ENCODE measurements around the gene ZFR.

ZFR gene

GRCh38 chr5:32387841-32388240, 56.7 kb downstream of the ZFR start:
- no peak for DNase-seq (ENCODE audit: low read depth)
- TF ChIP-seq CTCF (IDR thresholded peaks at IDR 0.05; ENCODE audit: low read depth, low read length, missing control alignments), result no peak
- in situ Hi-C loops (cut with HindIII; ENCODE audit: low sequenced_read_pairs), result no loop called here
- H3K4me3 ChIP-seq (ENCODE audit: low read depth, low read length), result no peak overlapping the region

GRCh38 chr5:32387211-32387610, 57.3 kb downstream of the ZFR start:
- H3K4me3 ChIP-seq (ENCODE audit: low read depth, low read length), result no peak overlapping the region
- DNase-seq (ENCODE audit: low read depth), result no peak
- TF ChIP-seq CTCF (IDR thresholded peaks at IDR 0.05; ENCODE audit: low read depth, low read length, missing control alignments), result no peak
- in situ Hi-C loops (cut with HindIII; ENCODE audit: low sequenced_read_pairs), result no loop called here

GRCh38 chr5:32384621-32385020, 59.9 kb downstream of the ZFR start:
- no peak for TF ChIP-seq CTCF (IDR thresholded peaks at IDR 0.05; ENCODE audit: low read depth, low read length, missing control alignments)
- no peak for DNase-seq (ENCODE audit: low read depth)
- no peak overlapping the region for H3K4me3 ChIP-seq (ENCODE audit: low read depth, low read length)
- in situ Hi-C loops (cut with HindIII; ENCODE audit: low sequenced_read_pairs), result no loop called here

GRCh38 chr5:32383586-32383985, 61.0 kb downstream of the ZFR start:
- in situ Hi-C loops (cut with HindIII; ENCODE audit: low sequenced_read_pairs), result no loop called here
- DNase-seq (ENCODE audit: low read depth), result no peak
- no peak for TF ChIP-seq CTCF (IDR thresholded peaks at IDR 0.05; ENCODE audit: low read depth, low read length, missing control alignments)
- H3K4me3 ChIP-seq (ENCODE audit: low read depth, low read length), result no peak overlapping the region

- in situ Hi-C loops (cut with HindIII; ENCODE audit: low sequenced_read_pairs), result no loop called here
- DNase-seq (ENCODE audit: low read depth), result no peak
- no peak overlapping the region for H3K4me3 ChIP-seq (ENCODE audit: low read depth, low read length)
- TF ChIP-seq CTCF (IDR thresholded peaks at IDR 0.05; ENCODE audit: low read depth, low read length, missing control alignments), result no peak
Measured at GRCh38 chr5:32383065-32383464, 61.5 kb downstream of the ZFR start.

- no peak overlapping the region for H3K4me3 ChIP-seq (ENCODE audit: low read depth, low read length)
- DNase-seq (ENCODE audit: low read depth), result no peak
- in situ Hi-C loops (cut with HindIII; ENCODE audit: low sequenced_read_pairs), result no loop called here
- TF ChIP-seq CTCF (IDR thresholded peaks at IDR 0.05; ENCODE audit: low read depth, low read length, missing control alignments), result no peak
Measured at GRCh38 chr5:32379421-32379820, 65.1 kb downstream of the ZFR start.

GRCh38 chr5:32378966-32379365, 65.6 kb downstream of the ZFR start:
- in situ Hi-C loops (cut with HindIII; ENCODE audit: low sequenced_read_pairs), result no loop called here
- DNase-seq (ENCODE audit: low read depth), result no peak
- TF ChIP-seq CTCF (IDR thresholded peaks at IDR 0.05; ENCODE audit: low read depth, low read length, missing control alignments), result no peak
- no peak overlapping the region for H3K4me3 ChIP-seq (ENCODE audit: low read depth, low read length)
